GM19043 (cell line): ENCODE data around the gene ZC3H15.
A peak's percentile ranks its signal among the peaks of the same experiment; 100 is the strongest.
"Not testable (repeated sequence)": the region's sequence is repeated elsewhere in the genome, so short reads cannot be mapped to it uniquely, and the experiment has no call there.

Experiments used
- ATAC-seq: cut with Tn5 transposase; IDR thresholded peaks from one replicate; pipeline ENCODE4 v1.9.1; 2021; ENCODE audit warnings: low read depth; ENCODE audit not compliant: unreplicated experiment

Gene ZC3H15

DNA sequence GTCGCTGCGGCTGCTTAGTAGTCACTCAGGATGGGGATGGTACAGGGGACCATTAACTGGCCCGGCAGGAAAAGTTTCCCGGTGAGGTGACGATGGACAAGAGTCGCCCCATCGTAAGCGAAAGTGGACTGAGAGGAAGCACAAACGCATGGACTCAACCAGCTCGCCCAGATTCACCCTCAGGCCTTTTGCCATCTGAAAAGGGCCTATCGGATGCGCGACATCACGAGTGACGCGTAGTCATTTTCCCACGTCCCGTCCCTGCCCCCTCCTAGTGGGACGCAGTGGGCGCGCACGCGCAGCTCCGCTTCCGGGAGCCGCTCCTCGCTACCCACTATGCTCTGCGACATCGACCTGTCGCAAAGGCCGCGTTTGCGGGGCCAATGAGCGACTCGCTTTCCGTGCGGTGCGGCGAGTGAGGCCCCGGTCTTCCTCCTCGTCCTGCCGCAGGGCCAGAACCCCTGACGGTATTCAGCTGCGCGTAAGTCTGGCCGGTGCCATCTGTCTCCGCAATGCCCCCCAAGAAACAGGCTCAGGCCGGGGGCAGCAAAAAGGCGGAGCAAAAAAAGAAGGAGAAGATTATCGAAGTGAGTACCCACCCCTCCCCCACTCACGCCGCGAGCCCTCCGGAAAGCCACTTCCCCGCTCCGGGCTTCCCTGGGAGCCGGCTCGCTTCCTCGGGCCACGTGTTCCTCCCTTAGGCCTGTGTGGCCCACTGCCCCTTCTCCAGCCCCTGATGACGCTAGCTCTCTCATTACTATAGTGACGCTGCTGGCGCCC lies at the start of gene ZC3H15:
Gene ZC3H15, plus strand, starts transcription at position 390 of the 780 bp plus-strand sequence. Its CDS starts 123 bp downstream, at position 513.
- ATAC-seq, result peak; percentile 81

DNA sequence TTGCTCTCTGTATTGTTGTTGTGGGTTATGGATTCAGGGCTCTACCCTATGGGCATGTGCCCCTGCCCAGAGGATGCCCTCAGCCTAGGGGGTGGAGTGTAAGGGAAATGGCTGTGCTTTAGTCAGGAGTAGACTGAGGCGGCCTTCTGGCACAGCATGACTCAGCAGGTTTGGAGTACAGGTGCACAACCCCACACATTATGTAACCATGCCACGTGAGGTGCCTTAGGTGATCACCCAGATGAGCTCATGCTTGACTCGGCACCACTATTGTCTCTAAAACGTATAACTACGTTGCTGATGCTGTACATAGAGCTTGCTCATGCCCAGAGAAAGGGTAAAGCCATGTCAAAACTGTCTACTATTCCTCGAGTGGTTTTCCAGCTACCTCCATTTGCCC lies 48.3 kb upstream of the ZC3H15 start:
- ATAC-seq, result no peak

DNA sequence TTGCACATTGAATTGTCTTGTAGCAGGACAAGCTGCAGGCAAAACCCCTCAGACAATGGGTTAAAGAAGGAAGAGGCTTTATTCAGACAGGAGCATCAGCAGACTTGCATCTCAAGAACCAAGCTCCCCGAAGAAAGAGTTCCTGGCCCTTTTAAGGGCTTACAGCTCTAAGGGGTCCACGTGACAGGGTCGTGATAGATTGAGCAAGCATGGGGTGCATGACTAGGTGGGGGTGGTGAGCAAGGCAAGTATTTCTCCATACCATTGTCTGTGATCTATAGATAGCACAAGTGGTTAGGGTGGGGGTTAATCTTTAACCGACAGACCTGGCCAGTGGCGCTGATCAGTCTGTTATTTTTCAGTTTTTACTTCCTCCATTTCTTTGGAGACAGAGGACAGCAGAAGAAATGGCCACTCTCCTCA lies 46.4 kb upstream of the ZC3H15 start:
- not testable (repeated sequence) for ATAC-seq

DNA sequence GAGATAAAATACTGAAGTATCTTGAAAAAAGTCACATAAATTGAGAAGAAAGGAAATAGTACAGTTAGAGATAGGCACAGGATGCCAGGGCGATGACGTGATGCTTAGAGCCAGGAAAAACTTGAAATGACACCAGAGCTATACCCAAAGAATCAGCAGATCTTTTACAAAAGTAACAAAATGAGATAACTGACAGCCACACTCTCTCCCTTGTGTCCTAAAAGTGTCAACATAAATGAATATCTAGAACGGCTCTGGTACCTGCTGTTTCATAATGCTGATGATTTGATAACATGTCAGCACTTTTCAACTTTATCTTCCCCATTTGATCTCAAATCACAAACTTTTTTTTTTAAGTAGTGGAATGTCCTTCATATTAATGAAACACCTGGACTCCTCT lies 45.6 kb upstream of the ZC3H15 start:
- no peak for ATAC-seq

DNA sequence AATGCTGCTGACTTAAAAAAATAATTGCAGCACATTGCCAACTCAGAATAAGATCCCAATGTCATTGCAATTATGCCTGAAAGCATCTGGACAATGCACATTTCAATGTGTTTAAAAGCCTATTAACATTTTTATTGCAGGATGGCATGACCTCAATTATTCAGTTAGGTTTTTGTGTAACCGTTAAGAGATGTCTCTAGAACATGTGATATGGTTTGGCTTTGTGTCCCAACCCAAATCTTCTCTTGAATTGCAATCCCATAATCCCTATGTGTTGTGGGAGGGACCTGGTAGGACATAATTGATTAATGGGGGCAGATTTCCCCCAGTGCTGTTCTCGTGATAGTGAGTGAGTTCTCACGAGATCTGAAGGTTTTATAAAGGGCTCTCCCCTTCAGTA lies 43.2 kb upstream of the ZC3H15 start:
- ATAC-seq, result no peak

DNA sequence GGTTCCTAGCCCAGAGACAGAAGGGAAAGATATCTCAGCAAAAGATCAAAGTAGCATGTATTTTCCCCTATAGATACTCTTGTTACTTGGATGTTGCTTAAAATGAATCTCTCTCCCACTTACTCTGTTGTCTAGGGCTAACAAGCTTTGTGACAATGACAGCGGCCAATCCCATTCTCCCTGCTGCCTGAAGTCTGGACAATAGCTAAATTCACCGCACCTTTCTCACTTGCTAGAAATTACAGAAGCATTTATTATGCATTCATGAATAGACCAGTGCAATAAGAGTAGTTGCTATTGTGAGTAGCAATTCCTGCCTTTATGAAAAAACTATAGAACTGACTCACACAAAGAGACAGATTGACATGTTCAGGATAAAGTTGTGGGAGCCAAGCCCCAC lies 42.2 kb upstream of the ZC3H15 start:
- ATAC-seq, result no peak

DNA sequence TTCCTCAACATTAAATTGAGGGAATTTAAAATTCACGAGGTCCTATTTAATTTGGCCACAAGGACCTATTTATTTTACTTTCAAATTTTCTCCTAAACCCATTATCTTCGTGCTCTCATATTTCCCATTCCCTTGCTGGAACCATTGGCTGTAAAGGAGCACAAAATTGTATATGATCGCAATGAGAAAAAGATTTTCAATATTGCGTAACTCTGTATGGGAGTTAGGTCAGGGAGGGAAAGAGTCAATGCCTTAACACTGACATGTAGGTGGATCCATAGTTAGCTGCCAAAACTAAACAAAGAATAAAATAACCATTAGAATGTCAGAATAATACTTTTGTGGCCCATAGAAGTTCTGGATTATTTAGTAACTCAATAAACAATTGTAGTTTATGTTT lies 40.6 kb upstream of the ZC3H15 start:
- ATAC-seq, result no peak

DNA sequence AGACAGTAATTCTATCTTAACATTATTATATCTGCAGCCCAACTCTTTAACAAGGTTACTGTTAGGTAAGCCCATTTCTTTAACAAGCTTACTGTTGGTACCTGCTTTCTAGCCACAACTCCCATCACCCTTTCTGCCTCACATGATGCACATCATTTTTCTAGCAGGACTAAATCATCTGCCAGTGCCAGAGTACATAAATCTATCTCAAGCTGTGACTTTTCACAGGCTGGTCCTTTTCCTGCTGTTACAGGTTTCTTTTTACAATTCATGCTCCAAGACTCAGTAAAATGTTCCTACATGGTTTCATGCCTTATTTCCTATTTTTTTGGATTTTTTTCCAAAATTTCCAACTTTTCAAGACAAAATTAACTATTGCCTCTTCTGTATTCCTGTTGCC lies 30.4 kb upstream of the ZC3H15 start:
- ATAC-seq, result no peak

DNA sequence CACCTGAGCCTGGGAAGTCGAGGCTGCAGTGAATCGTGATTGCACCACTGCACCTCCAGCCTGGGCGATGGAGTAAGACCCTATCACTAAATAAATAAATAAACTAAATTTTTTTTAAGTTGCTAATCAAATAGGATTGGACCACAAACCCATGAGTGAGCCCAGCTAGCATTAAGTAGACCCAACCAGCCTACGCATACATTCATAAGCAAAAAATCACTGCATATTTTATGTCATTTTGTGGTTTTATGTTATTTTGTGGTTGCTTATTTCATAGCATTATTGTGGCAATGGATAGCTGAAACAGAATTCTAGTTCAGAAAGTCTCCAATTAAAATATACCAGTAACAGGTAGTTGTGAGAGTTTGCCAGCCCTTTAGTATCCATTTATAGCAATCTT lies 29.1 kb upstream of the ZC3H15 start:
- no peak for ATAC-seq

DNA sequence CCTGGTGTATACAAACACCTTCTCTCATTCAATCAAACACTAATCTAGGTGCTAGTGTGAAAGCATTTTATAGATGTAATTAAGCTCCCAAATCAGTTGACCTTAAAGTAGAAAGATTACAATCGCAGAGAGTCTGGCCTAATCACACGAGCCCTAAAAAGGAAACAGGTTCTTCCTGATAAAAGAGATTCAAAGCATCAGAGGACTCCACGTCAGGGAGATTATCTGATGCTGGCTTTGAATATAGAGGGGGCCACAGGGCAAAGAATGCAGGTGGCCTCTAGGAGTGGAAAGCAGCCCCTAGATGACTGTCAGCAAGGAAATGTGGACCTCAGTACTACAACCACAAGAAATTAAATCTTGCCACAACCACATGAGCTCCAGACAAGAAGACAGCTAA lies 28.2 kb upstream of the ZC3H15 start:
- no peak for ATAC-seq

DNA sequence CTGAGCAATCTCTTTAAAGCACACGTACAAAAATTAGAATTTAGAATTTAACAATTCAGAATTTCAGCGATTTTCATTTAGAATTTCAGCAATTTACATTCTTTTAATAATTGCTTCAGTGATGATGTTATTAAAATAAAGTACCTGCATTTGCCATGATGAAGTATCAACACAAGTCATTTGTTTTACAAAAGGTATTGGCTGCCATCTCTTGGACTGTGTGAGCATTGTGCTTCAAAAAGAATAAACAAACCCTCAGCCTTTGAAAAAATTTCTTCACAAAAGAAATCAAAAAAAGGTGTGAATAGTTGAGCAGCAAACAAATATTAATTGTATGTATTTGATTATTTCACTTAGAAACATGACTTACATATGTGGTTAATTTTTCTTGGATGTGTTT lies 27.1 kb upstream of the ZC3H15 start:
- ATAC-seq, result no peak

DNA sequence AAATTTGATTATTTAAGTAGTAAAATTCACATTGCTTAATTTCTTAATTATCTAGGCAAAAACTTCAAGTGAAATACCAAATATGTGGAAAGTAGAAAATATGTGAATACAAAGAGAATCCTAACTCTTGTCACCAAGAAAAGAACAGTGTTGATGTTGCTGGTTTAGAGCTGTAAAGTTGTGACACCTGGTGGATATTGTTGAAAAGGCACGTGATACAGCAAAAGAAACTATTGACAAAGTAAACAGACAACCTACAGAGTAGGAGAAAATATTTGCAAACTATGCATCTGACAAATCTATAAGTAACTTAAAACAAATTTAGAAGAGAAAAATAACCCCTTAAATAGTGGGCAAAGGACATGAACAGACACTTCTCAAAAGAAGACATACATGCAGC lies 25.6 kb upstream of the ZC3H15 start:
- peak; percentile 81 for ATAC-seq

DNA sequence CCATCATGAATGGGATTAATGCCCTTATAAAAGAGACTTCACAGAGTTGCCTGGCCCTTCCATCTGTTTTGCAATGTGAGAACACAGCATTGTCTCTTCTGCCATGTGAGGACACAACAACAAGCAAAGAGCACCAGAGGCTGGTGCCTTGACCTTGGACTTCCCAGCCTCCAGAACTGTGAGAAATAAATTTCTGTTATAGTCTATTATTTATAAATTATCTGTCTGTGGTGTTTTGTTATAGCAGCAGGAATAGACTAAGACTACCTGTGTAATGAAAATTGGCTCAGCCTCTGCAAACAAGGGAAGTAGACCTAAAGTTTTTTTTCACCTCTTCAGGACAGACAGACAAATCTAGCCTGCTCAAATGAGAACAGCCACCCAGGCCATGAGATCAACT lies 19.3 kb upstream of the ZC3H15 start:
- ATAC-seq, result no peak

DNA sequence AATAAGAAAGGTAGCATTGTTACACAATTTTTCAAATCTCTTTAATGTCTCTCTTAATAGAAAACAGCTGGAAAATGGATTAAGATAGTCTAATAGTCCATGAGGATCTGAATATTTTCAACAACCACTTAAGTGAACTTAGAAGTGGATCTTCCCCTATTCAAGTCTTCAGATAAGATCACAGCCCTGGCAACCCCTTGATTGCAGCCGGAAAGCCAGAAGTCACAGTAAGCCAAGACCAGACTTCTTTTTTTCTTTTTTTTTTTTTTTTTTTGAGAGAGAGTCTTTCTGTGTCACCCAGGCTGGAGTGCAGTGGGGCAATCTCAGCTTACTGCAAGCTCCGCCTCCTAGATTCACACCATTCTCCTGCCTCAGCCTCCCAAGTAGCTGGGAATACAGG lies 18.6 kb upstream of the ZC3H15 start:
- no peak for ATAC-seq

DNA sequence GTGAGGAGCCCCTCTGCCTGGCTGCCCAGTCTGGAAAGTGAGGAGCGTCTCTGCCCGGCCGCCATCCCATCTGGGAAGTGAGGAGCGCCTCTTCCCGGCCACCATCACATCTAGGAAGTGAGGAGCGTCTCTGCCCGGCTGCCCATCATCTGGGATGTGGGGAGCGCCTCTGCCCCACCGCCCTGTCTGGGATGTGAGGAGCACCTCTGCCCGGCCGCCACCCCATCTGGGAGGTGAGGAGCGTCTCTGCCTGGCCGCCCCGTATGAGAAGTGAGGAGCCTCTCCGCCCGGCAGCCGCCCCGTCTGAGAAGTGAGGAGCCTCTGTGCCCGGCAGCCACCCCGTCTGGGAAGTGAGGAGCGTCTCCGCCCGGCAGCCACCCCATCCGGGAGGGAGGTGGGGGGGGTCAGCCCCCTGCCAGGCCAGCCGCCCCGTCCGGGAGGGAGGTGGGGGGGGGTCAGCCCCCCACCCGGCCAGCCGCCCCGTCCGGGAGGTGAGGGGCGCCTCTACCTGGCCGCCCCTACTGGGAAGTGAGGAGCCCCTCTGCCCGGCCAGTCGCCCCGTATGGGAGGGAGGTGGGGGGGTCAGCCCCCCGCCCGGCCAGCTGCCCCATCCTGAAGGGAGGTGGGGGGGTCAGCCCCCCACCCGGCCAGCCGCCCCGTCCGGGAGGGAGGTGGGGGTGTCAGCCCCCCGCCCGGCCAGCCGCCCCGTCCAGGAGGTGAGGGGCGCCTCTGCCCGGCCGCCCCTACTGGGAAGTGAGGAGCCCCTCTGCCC lies 13.2 kb upstream of the ZC3H15 start:
- not testable (repeated sequence) for ATAC-seq

DNA sequence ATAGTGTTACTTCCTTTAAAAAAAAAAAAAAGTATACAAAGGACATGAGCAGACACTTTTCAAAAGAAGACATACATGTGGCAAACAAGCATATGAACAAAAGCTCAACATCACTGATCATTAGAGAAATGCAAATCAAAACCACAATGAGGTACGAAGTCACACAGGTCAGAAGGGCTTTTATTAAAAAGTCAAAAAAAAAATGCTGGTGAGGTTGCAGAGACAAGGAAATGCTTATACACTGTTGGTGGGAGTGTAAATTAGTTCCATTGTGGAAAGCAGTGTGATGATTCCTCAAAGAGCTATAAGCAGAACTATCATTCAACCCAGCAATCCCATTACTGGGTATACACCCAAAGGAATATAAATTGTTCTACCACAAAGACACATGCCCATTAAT lies 11.8 kb upstream of the ZC3H15 start:
- ATAC-seq, result not testable (repeated sequence)

DNA sequence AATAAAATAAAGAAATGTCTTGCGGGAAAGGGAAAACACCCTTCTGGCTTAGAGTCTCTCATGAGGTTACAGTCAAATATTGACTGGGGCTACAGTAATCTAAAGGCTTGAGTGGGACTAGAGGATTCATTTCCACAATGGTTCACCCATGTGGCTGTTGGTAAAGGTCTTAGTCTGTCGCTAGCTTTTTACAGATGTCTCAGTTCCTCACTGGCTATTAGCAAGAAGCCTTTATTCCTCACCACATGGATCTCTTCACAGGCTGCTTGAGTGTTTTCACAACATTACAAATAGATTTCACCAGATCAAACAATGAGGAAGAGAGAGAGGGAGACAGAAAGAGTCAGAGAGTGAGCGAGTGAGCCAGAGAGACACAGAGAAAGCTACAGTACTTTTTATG lies 8.3 kb upstream of the ZC3H15 start:
- no peak for ATAC-seq

DNA sequence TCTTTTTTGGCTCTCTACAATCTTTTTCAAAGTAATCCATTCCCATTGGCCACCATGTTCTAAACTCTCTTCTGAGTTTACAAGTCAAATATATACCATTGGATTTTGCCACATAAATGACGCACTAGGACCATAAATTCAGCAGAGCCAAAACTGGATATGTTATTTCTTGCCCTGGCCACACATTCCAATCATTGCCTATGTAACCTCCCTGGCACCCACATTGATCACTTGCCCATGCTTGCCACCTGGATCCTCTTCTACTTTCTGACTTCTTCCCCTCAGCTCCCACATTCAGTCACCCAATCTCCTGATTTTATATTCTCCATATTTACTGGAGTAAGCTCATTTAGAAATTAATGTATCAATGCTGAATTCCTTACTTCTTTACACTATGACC lies 5.1 kb upstream of the ZC3H15 start:
- ATAC-seq, result no peak

DNA sequence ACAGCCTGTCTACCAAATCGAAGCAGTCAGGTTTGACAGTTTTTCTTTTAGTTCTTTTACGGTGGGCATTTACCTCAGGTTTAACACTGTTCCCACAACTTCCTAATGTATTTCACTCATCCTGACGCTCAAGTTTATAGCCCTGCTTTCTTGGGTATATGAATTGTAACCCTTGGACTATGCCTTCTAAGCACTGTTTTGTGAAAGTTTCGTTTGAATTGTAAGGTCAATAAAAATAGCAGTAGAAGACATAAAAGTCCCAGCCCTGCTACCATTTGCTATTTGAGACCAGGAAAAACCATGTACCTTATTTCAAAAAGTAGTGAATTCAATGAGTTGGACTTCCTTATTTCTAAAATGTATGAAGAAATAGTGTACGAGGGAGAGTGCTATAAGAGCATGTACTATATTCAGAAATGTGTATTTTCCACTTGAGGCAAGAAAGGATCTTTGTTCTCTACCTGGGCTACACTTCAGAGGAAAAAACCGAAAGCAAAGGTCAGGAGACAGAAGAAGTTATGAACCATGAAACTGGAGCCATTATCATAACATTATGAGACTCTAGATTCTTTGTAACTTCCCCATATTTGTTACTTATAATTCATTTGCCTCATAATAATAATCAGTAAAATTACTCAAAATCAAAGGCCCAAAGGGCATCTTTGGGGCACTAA lies 1.9 kb upstream of the ZC3H15 start:
- ATAC-seq, result no peak

DNA sequence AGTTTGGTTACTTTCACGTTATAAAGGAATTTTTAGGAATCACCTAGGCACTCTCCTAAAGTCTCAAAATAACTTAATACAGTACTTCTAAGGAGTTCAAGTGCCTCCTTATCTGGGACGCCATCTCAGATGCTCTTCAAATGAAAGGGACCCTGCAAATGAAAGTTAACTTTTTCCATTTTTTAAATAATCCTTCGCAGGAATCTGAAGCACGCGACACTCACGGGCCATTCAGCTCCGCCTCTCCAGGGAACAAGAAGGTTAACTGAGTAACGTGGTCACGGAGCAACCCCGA lies 537 bp upstream of the ZC3H15 start:
- ATAC-seq, result no peak
